HUES6 (cell line): Measurements from ENCODE around the gene SCGB1A1.

Experiments
- H3K27ac ChIP-seq: 2 replicates; pipeline ENCODE4 v1.7.0; 2013; ENCODE audit warnings: low read depth, mild to moderate bottlenecking, low read length, inconsistent platforms
- H3K27me3 ChIP-seq: 2 replicates; pipeline ENCODE4 v1.6.1; 2013; ENCODE audit warnings: low read length; ENCODE audit not compliant: control insufficient read depth, insufficient read depth
- H3K36me3 ChIP-seq: 2 replicates; pipeline ENCODE4 v1.6.1; 2013; ENCODE audit warnings: low read length; ENCODE audit not compliant: control insufficient read depth, insufficient read depth
- H3K4me1 ChIP-seq: 2 replicates; pipeline ENCODE4 v1.6.1; 2013; ENCODE audit warnings: low read length; ENCODE audit not compliant: control insufficient read depth, insufficient read depth
- H3K4me3 ChIP-seq: 2 replicates; pipeline ENCODE4 v1.5.1; 2013; ENCODE audit warnings: low read depth, low read length
- H3K9ac ChIP-seq: one replicate; pipeline ENCODE4 v1.6.1; 2013; ENCODE audit warnings: mild to moderate bottlenecking, low read length
- H3K9me3 ChIP-seq: 2 replicates; pipeline ENCODE4 v1.6.1; 2013; ENCODE audit warnings: low read depth, low read length; ENCODE audit not compliant: control insufficient read depth, insufficient read depth

Gene SCGB1A1

GRCh38 chr11:62409831-62410230 is 9.0 kb upstream of the SCGB1A1 start:
- H3K36me3 ChIP-seq, result no peaks in the 10 kb centered on the region
- no peaks in the 10 kb centered on the region for H3K27me3 ChIP-seq
- no peaks in the 10 kb centered on the region for H3K4me1 ChIP-seq
- no peak overlapping the region for H3K4me3 ChIP-seq
- no peak overlapping the region for H3K27ac ChIP-seq
- H3K9me3 ChIP-seq, result no peaks in the 10 kb centered on the region
- no peak overlapping the region for H3K9ac ChIP-seq

DNA sequence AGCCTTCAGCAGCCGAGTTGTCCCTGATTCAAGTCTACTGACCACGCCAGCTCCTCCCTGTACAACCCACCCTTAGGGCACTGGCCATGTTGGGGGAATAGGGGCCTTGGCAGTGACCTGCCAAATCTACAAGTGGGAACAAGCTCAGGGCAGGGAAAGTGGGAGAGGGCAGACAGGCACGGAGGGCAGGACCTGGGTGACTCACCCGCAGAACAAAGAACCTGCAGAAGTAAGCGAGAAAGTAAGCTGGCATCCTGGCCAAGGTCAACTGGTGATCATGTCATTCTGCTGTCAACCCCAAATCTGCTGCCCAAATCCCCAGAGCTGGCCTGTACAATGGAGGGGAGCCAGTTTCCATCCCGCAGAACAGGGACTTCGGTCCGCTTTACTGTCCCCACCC is 7.9 kb upstream of the SCGB1A1 start:
- Histone ChIP-seq H3K9ac (no peak overlapping the region), H3K9me3 (no peaks in the 10 kb centered on the region), H3K27ac (no peak overlapping the region), H3K36me3 (no peaks in the 10 kb centered on the region), H3K4me3 (no peak overlapping the region), H3K4me1 (no peaks in the 10 kb centered on the region), H3K27me3 (no peaks in the 10 kb centered on the region)

DNA sequence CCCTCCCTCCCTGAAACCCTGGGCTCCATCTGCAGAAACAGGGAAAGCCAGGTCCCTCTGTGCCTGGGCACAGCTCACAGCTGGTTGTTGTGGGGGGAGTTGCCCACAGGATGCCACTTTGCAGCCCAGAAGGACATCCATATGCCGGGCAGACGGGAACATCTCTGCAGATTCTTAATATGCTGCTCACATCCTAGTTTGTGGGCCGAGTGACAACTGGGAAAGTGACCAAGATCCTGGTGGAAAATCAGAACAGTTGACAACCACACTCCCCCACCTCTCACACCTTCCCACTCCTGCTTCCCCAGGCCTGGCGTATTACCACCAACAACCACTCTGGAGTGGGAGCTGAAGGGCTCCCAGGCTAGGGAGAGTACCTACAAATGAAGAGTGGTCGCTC is 7.3 kb upstream of the SCGB1A1 start:
- Histone ChIP-seq H3K9ac (no peak overlapping the region), H3K4me3 (no peak overlapping the region), H3K9me3 (no peaks in the 10 kb centered on the region), H3K4me1 (no peaks in the 10 kb centered on the region), H3K27me3 (no peaks in the 10 kb centered on the region), H3K27ac (no peak overlapping the region), H3K36me3 (no peaks in the 10 kb centered on the region)

DNA sequence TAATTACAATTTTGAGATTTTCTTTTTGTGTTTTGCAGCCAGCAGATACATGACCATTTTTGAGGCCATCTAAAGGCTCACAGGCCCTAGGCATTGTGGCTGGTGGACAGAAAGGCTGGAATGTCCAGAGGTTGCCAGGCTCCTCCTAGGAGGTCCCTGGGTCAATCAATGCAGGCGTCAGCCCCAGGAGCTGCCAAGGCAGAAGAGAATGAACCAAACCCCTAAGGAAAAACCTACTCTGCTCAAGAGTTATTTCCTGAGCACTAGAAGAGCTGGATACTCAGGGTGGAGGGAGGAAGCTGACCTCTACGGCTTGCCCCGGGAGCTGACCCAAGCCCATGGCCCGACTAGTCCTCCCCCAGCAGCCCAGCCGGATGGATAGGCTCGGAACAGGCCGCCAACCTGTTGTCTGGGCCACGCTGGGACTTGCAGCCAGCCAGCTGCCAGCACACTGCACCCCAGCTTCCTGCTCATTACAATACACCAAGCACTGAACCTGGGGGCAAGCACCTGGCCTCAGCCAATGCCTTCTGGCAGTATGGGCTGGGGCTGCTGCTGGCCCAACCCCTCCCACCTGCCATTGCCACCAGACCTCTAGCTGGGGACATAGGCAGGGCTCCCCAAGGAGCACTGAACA is 5.7 kb upstream of the SCGB1A1 start:
- no peaks in the 10 kb centered on the region for H3K27me3 ChIP-seq
- H3K9me3 ChIP-seq, result no peaks in the 10 kb centered on the region

DNA sequence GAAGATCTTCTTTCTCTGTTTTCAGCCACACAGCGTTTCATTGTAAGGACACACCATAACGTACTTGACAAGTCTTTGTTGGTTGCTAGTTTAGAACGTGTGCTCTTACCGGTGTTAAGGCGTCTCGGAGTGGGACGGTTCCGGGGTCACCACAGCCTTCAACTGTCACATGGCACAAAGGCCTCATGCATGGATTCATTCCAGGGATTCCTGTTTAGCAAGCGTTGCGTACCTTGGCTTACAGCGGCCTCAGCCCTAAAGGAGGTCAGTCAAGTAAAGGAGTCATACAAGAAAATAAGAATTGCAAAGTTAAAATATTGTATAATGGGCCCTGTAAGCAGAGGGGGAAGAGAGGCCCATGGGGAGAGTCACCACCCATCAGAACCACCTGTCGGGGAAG is 2.2 kb upstream of the SCGB1A1 start:
- H3K4me1 ChIP-seq, result no peaks in the 10 kb centered on the region

More for the DNA sequence above, 5.7 kb upstream of the SCGB1A1 start:
- Histone ChIP-seq H3K27ac (no peak overlapping the region), H3K9ac (no peak overlapping the region), H3K4me1 (no peaks in the 10 kb centered on the region), H3K36me3 (no peaks in the 10 kb centered on the region), H3K4me3 (no peak overlapping the region)

DNA sequence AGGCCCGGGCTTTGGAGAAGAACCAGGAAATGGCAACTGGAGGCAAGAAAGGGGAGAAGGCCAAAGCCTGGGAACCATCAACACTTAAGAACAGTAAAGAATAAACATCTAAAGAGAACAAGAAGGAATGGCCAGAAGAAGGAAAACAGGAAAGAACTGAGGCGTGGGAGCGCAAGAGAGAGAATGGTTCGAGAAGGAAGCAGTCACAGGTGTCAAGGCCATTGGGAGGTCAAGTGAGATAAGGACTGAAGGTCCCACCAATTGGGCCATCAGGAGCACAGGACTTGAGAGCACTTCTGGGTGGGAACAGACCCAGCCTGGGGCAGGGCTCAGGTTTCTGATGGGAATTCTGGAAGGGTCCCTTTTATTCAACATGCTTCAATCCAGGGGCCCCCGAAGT is 697 bp upstream of the SCGB1A1 start:
- Histone ChIP-seq H3K4me1 (peaks cover 2% of the 10 kb centered on the region; the same call in 1 of the 2 replicates), H3K4me3 (no peak overlapping the region), H3K27me3 (peaks cover 5% of the 10 kb centered on the region; the same call in 1 of the 2 replicates), H3K36me3 (no peaks in the 10 kb centered on the region), H3K27ac (no peak overlapping the region), H3K9ac (no peak overlapping the region), H3K9me3 (no peaks in the 10 kb centered on the region)

More for the DNA sequence above, 2.2 kb upstream of the SCGB1A1 start:
- H3K27me3 ChIP-seq, result no peaks in the 10 kb centered on the region
- no peak overlapping the region for H3K4me3 ChIP-seq
- H3K9ac ChIP-seq, result no peak overlapping the region
- H3K36me3 ChIP-seq, result no peaks in the 10 kb centered on the region
- no peak overlapping the region for H3K27ac ChIP-seq
- H3K9me3 ChIP-seq, result no peaks in the 10 kb centered on the region

GRCh38 chr11:62419314-62419929 is 589 bp downstream of the SCGB1A1 start:
- H3K9ac ChIP-seq, result no peak overlapping the region
- H3K36me3 ChIP-seq, result no peaks in the 10 kb centered on the region
- no peak overlapping the region for H3K27ac ChIP-seq
- peaks cover 5% of the 10 kb centered on the region; the same call in 1 of the 2 replicates for H3K4me1 ChIP-seq
- H3K4me3 ChIP-seq, result no peak overlapping the region
- no peaks in the 10 kb centered on the region for H3K9me3 ChIP-seq
- H3K27me3 ChIP-seq, result peaks cover 15% of the 10 kb centered on the region

DNA sequence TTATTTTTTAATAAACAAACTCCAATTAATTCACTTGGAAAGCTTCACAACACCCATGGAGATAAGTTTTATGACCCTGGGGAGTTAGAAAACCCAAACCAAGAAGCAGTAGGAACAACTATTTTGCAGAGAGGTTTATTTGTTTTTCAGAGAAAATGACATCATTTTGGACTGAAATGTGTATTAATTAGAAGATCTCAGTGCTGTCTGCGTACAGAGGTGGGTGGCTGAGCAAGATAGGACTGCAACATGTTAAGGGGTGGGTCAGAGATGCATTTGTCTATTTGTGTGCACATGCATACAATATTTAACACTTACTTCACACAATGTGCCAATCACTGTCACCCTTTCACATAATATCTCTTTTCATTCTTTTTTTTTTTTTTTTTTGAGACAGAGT is 1.1 kb downstream of the SCGB1A1 start:
- Histone ChIP-seq H3K36me3 (no peaks in the 10 kb centered on the region), H3K9me3 (no peaks in the 10 kb centered on the region), H3K4me1 (peaks cover 6% of the 10 kb centered on the region; the same call in 1 of the 2 replicates), H3K27me3 (peaks cover 17% of the 10 kb centered on the region), H3K4me3 (no peak overlapping the region), H3K27ac (no peak overlapping the region), H3K9ac (no peak overlapping the region)

DNA sequence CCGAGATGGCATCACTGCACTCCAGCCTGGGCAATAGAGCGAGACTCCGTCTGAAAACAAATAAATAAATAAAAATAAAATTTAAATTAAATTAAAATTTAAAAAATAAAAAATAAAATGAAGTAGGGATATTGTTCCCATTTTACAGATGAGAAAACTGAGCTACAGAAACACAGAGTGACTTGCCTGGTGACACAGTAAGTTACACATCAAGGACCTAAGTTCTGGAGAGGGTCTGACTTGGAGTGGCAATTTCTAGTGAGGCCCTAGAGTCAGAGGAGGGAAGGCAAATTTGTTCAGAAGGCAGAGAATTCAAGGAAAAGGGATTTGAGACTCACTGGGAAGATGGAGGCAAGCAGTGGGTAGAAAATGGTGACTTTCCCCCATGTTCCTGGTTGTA is 2.0 kb downstream of the SCGB1A1 start:
- no peaks in the 10 kb centered on the region for H3K36me3 ChIP-seq
- no peak overlapping the region for H3K4me3 ChIP-seq
- H3K27ac ChIP-seq, result no peak overlapping the region
- H3K9me3 ChIP-seq, result no peaks in the 10 kb centered on the region
- H3K9ac ChIP-seq, result no peak overlapping the region
- H3K27me3 ChIP-seq, result peaks cover 17% of the 10 kb centered on the region
- H3K4me1 ChIP-seq, result peaks cover 6% of the 10 kb centered on the region; the same call in 1 of the 2 replicates

GRCh38 chr11:62421996-62422395 is 3.2 kb downstream of the SCGB1A1 start:
- peaks cover 17% of the 10 kb centered on the region for H3K4me1 ChIP-seq
- no peak overlapping the region for H3K4me3 ChIP-seq
- H3K36me3 ChIP-seq, result no peaks in the 10 kb centered on the region
- no peak overlapping the region for H3K27ac ChIP-seq
- H3K9ac ChIP-seq, result no peak overlapping the region
- H3K27me3 ChIP-seq, result peaks cover 17% of the 10 kb centered on the region
- H3K9me3 ChIP-seq, result no peaks in the 10 kb centered on the region

- Histone ChIP-seq H3K4me3 (no peak overlapping the region), H3K27me3 (peaks cover 17% of the 10 kb centered on the region), H3K27ac (no peak overlapping the region), H3K4me1 (peaks cover 19% of the 10 kb centered on the region), H3K9me3 (no peaks in the 10 kb centered on the region), H3K9ac (no peak overlapping the region), H3K36me3 (no peaks in the 10 kb centered on the region)
These were observed 4.2 kb downstream of the SCGB1A1 start for GRCh38 chr11:62423012-62423411.
